Measurements from ENCODE around the gene TRIM33. TPM values are rescaled to one million over a fixed set of nuclear protein-coding genes. Genes with fewer than 3 reads are reported as not detected.
"Not testable (repeated sequence)": the region's sequence is repeated elsewhere in the genome, so short reads cannot be mapped to it uniquely, and the experiment has no call there.

Gene TRIM33
- total RNA-seq, 1 donor from 2014 or later: 39.0 TPM

DNA sequence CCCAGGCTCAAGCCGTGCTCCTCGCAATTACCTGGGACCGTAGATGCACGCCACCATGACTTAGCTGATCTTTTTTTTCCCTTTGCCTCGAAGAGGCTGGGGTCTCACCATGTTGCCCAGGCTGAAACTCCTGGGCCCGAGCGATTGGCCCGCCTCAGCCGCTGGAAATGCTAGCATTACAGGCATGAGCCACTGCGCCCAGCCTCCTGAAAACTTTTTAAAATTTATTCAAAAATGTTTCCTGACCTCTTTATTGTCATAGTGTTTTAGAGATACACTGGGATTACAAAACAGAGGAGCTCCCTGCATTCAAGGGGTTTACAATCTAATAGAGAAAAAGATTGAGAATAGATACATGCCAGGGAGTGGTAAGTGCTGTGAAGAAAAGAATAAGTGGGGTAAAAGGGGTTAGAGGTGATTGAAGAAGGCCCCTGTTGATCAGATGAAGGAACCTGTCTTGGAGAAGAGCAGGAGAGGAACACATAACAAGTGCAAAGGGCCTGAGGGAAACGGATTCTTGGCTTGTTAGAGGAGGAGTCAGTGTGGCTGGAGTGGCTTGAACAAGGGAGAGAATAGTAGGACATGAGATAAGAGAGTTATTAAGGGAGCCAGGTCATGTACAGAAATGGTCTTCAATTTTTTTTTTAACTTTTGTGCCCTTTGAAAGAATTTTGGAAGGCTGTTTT, 1.7 kb upstream of the TRIM33 start:
- intact Hi-C loops (cut with micrococcal nuclease): loop anchor here (1.0 to 5.0 kb wide), 5 partner anchors 45 to 1795 kb away; partner anchors contain the start of genes PPM1J, PTPN22 and SLC16A1

- intact Hi-C loops (cut with micrococcal nuclease): loop anchor here (1.0 to 5.0 kb wide), 18 partner anchors 28 to 1793 kb away; partner anchors contain the start of genes BCAS2, CSDE1, DENND2C and HIPK1
Measured at GRCh38 chr1:114510274-114511031, 550 bp downstream of the TRIM33 start.

DNA sequence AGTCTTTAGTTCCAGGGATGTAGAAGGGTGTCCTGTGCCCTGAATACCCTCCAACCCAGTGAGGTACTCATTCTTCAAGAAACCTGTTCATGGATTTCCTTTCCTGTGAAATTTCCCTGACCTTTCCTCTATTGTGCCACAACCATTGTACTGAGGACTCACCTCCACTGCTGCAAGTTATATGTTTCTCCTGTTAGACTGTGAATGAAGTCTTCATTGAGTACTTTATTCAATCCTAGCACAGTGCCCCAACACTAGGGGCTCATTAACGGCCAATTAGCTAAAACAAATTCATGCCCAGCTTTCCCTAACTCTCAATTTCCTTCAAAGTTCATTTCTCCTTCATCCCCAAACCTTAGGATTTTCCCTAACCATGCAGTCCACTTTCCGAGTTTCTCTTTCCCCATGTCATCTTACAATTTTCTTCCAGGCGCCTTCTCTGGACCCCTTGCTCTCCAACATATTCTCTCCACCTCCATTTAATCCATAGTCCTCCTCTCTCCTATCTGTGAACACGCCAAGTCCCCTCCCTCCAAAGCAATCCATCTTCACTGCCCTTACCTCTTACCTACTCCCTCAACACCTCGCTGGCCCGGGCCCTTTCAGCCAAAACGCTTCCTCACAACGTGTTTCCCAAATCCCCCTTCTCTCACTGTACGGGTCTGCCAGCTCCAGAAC, 1.3 kb downstream of the TRIM33 start:
- intact Hi-C loops (cut with micrococcal nuclease): loop anchor here (1.0 to 5.0 kb wide), 9 partner anchors 27 to 1792 kb away; partner anchors contain the start of genes DENND2C, LRIG2, PPM1J and SLC16A1

DNA sequence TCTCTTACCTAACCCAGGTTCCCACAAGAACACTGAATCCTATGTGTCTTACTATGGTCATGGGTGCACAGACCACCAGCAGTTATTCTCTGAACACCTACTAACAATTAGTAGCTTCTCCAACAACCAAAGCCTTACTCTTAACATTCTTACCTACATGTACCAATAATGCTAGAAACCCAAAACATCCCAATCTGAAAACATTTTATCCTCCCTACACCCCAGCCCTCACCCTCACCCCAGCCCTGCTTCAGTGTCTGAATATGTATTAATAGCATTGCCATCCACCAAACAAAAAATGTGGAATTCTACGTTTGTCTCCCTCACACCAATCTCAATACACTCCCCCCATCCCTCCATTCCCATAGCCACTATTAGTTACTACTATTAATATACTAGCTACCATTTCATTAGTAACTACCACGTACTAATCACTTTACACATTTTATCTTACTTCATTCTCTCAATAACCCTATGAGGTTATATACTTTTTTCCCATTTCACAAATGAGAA, 2.6 kb downstream of the TRIM33 start:
- intact Hi-C loops (cut with micrococcal nuclease): no loop called here

GRCh38 chr1:114507513-114507912, 3.5 kb downstream of the TRIM33 start:
- intact Hi-C loops (cut with micrococcal nuclease): no loop called here

DNA sequence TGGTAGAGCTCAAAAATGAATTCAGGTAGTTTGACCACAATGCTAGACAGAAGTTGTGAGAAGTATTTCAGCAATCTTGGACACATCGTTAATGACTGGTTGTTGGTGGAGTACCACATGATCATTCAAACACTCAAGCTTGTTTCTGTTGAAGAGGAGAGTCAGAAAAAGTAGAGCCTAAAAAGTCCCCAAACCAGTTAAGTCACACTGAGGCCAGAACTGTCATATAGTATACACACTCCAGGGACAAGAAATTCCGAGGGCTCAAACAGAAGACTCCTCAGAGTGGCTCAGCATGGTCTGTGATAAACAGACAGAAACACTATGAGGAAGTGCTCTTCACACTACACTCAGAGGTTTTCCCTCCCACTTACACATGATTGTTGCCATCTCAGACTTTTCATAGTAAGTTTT, 5.8 kb downstream of the TRIM33 start:
- intact Hi-C loops (cut with micrococcal nuclease): no loop called here

DNA sequence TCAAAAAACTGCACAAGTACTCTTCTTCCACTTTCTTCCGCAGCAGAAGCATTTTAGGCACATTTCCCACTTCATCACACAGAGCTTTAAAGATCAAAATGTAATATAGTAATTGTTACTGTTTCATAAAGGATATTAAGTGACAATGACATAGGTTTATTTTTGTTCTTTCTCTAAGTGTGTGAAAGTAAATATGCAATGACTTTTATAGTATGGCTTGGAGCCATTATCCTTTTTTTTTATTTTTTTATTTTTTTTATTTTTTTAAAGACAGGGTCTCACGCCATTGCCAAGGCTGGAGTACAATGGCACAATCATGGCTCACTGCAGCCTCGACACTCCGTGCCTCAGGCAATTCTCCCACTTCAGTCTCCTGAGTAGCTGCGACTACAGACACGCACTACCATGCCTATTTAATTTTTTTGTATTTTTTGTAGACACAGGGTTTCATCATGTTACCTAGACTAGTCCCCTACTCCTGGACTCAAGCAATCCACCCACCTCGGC, 7.0 kb downstream of the TRIM33 start:
- intact Hi-C loops (cut with micrococcal nuclease): no loop called here

DNA sequence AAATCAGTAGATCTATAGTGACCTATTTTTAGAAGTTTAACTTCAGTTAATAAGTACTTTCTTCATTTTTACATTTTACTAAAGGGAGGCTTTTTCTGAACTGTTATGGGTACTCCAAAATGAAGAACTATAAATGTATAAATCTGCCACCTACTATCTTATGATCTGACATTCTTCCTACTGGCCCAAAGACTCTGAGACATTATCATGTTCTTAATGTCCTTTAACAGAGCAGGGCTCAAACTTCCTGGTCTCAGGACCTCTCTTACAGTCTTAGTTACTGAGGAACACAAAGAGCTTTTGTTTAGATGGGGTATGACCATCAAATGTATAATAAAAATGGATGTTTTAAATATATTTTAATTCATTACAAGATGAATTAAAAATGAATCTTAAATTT, 8.9 kb downstream of the TRIM33 start:
- intact Hi-C loops (cut with micrococcal nuclease): no loop called here

DNA sequence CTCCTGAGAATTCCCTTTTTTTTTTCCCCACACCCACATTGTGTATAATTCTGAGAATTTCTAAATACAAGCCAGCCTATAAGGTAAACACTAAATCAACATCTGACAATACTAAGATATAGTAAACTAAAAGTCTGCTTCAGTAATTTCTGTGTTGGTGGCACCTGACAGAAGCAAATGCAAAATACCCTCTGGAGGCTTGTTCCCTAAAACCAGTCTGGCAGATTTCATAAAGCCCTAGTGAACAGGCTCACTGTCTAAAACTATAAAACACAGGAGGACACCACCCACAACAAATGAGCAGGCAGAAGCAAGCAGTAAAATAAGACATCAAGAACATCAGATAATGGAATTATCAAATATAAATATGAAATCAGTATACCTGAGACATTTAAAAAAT, 11.5 kb downstream of the TRIM33 start:
- intact Hi-C loops (cut with micrococcal nuclease): no loop called here

DNA sequence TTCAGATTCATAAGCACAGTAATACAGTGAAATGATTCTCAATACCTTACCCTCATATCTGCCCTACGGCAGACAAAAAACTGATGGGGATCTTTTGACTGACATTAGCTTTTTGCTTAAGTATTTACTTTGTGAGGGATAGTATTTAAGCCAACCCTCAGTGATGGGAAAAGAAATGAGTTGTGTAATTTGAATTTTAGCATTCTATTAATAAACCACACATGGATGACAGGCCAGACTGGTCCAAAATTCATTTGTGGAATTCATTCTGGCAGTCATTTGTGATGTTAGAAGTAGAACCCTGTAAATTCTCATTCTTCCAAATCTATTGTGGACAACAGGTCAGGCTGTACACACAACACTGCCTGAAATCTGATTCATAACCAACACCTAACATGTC, 14.9 kb downstream of the TRIM33 start:
- intact Hi-C loops (cut with micrococcal nuclease): no loop called here

- intact Hi-C loops (cut with micrococcal nuclease): no loop called here
Measured at GRCh38 chr1:114495486-114495885, 15.5 kb downstream of the TRIM33 start.

DNA sequence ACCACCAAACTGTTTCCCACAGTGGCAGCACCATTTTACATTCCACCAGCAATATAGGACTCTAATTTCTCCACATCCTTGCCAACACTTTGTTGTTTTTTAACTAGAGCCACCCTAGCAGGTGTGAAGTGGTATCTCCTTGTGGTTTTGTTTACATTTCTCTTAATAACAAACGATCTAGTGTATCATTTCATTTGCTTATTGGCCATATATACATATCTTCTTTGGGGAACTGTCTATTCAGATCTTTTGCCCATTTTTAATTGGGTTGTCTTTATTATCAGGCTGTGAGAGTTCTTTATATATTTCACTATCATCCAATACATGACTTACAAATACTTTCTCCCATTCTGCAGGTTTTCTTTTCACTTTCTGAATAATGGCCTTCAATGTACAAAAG, 18.0 kb downstream of the TRIM33 start:
- intact Hi-C loops (cut with micrococcal nuclease): no loop called here

GRCh38 chr1:114490274-114490693, 20.7 kb downstream of the TRIM33 start:
- intact Hi-C loops (cut with micrococcal nuclease): no loop called here

DNA sequence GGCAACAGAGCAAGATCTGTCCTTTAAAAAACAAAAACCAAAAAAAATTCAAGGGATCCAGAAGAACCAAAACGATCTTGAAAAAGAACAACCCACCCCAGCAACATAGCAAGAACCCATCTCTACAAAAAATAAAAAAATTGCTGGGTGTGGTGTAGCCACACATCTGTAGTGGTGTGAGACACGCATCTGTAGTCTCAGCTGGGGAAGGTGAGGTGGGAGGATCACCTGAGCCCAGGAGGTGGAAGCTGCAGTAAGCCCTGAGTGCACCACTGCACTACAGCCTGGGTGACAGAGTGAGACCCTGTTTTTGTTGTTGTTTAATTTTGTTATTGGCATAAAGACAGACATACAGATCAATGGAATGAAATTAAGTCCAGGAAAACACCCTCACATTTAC, 22.3 kb downstream of the TRIM33 start:
- intact Hi-C loops (cut with micrococcal nuclease): no loop called here

GRCh38 chr1:114485286-114485685, 25.7 kb downstream of the TRIM33 start:
- intact Hi-C loops (cut with micrococcal nuclease): no loop called here

DNA sequence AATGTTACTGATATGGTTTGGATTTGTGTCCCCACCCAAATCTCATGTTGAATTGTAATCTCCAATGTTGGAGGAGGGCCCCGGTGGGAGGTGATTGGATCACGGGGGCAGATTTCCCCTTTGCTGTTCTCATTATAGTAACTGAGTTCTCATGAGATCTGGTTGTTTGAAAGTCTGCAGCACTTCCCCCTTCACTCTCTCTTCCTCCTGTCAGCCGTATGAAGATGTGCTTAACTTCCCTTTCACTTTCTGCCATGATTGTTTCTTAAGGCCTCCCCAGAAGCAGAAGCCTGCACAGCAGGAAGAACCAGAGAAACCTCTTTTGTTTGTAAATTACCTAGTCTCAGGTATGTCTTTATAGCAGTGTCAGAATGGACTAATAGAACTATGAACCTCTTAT, 28.4 kb downstream of the TRIM33 start:
- intact Hi-C loops (cut with micrococcal nuclease): loop anchor here (1.0 to 2.0 kb wide), 2 partner anchors 14 to 28 kb away; no protein-coding TSS in a partner anchor

- intact Hi-C loops (cut with micrococcal nuclease): not testable (repeated sequence)
Measured at GRCh38 chr1:114479636-114480035, 31.4 kb downstream of the TRIM33 start.

DNA sequence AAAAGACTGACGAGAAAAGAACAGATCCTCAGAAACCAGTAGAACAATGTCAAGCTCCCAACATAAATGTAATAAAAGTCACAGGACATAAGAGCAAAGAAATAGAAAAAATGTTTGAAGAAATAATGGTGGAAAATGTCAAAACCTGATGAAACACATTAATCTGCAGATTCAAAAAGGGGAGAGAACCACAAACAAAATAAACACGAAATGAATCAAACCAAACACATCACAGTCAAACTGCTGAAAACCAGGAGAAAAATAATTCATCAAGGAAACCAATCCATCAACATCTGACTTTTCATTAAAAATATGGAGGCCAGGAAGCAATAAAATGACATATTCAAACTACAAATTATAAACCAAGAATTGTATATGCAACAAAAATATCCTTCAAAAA, 31.9 kb downstream of the TRIM33 start:
- intact Hi-C loops (cut with micrococcal nuclease): no loop called here

DNA sequence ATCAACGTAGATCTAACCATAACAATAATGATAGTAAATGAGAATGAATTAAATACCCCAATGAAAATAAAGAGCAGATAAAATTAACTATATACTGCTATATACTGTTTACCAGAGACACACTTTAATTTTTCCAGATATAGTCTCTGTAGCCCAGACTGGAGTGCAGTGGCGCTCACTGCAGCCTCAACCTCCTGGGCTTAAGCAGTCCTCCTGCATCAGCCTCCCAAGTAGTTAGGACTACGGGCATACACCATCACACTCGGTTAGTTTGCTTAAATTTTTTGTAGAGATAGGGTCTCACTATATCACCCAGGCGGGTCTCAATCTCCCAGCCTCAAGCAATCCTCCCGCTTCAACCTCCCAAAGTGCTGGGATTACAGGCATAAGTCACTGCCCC, 37.2 kb downstream of the TRIM33 start:
- intact Hi-C loops (cut with micrococcal nuclease): no loop called here

DNA sequence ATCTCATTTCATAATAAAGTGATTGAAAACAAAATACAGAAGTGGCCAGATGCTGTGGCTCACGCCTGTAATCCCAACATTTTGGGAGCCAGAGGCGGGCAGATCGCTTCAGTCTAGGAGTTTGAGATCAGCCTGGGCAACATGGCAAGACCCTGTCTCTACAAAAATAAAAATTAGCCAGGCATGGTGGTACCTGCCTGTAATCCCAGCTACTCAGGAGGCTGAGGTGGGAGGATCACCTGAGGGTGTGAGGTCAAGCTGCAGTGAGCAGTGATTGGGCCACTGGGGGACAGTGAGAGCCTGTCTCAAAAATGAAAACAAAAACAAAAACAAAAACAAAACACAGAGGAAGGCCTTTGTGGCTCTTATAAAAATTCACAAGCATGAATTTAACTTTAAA, 38.6 kb downstream of the TRIM33 start:
- intact Hi-C loops (cut with micrococcal nuclease): no loop called here

DNA sequence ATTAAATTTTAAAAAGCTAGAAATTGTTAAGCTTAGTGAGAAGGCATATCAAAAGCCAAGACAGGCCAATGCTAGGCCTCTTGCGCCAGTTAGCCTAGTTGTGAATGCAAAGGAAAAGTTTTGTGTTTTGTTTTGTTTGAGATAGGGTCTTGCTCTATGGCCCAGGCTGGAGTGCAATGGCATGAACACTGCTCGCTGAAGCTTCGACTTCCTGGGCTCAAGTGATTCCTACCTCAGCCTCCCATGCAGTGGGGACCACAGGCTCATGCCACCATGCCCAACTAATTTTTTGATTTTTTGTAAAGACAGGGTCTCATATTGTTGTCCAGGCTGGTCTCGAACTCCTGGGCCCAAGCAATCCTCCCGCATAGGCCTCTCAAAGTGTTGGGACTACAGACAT, 40.3 kb downstream of the TRIM33 start:
- intact Hi-C loops (cut with micrococcal nuclease): no loop called here
